SK-N-SH (cell line): ENCODE results near the gene HES1. TPM values are rescaled to one million over a fixed set of nuclear protein-coding genes. Genes with fewer than 3 reads are reported as not detected.

Experiments
- CTCF ChIA-PET: fragments of 300-600, 350-600 bp; formaldehyde crosslinking; extraction: SDS; loops from one replicate; lab custom pipeline; 2021; lab: Yijun Ruan, JAX
- POLR2A ChIA-PET: fragments of 350-600 bp; sonication (Branson Sonifier 250); formaldehyde crosslinking; extraction: SDS; loops from one replicate; lab custom pipeline; 2020; ENCODE audit warnings: antibody characterized with exemption, inconsistent platforms; lab: Yijun Ruan, JAX
- DNase-seq: peaks from one replicate; pipeline ENCODE4 v3.0.0; 2012
- H2AFZ ChIP-seq: fragments of 200-600 bp; sonication (generic); 2 replicates; pipeline ENCODE4 v1.8.1; 2016; ENCODE audit warnings: antibody characterized with exemption, mild to moderate bottlenecking, low read depth
- H3F3A ChIP-seq: fragments of 200-600 bp; sonication (generic); replicated peaks from 2 replicates; pipeline ENCODE3; 2016; ENCODE audit warnings: antibody characterized with exemption, mild to moderate bottlenecking; ENCODE audit not compliant: insufficient read depth
- H3K27ac ChIP-seq, 2 experiments: fragments of 200-500 bp in 1 of 2; fragments of 200-600 bp in 1 of 2; sonication (Bioruptor generic) in 1 of 2; sonication (generic), shearing (Covaris generic) in 1 of 2; 2 replicates each; pipeline versions ENCODE4 v1.5.1 to v1.6.1; 2014 to 2016; ENCODE audit warnings: low read depth in 2 of 2, inconsistent platforms in 1 of 2, low read length in 1 of 2, mild to moderate bottlenecking in 1 of 2, mixed read lengths in 1 of 2
- H3K27me3 ChIP-seq: fragments of 200-600 bp; sonication (generic), shearing (Covaris generic); 2 replicates; pipeline ENCODE4 v1.6.1; 2016; ENCODE audit warnings: mixed run types; ENCODE audit not compliant: insufficient read depth
- H3K36me3 ChIP-seq, 2 experiments: fragments of 200-500 bp in 1 of 2; fragments of 200-600 bp in 1 of 2; sonication (Bioruptor generic) in 1 of 2; sonication (generic) in 1 of 2; replicated peaks in 1 of 2; 2 replicates each; pipeline versions ENCODE3 to v1.5.1; 2014 to 2016; ENCODE audit warnings: low read length in 1 of 2, mild to moderate bottlenecking in 1 of 2; ENCODE audit not compliant: insufficient read depth in 2 of 2, control insufficient read depth in 1 of 2
- H3K4me1 ChIP-seq, 2 experiments: fragments of 200-500 bp in 1 of 2; fragments of 200-600 bp in 1 of 2; sonication (Bioruptor generic) in 1 of 2; sonication (generic), shearing (Covaris generic) in 1 of 2; 2 replicates each; pipeline versions ENCODE4 v1.5.1 to v1.6.1; 2014 to 2016; ENCODE audit warnings: low read depth in 1 of 2, low read length in 1 of 2, mixed run types in 1 of 2; ENCODE audit not compliant: insufficient read depth in 2 of 2, control insufficient read depth in 1 of 2
- H3K4me2 ChIP-seq: fragments of 200-600 bp; sonication (generic), shearing (Covaris generic); 2 replicates; pipeline ENCODE4 v1.6.1; 2017; ENCODE audit warnings: mixed run types
- H3K4me3 ChIP-seq, 2 experiments: fragments of 200-500 bp in 1 of 2; fragments of 200-600 bp in 1 of 2; sonication (Bioruptor generic) in 1 of 2; sonication (generic), shearing (Covaris generic) in 1 of 2; 2 replicates each; pipeline versions ENCODE4 v1.5.1 to v1.8.1; 2014 to 2016; ENCODE audit warnings: low read depth in 2 of 2, inconsistent platforms in 1 of 2, low read length in 1 of 2, mild to moderate bottlenecking in 1 of 2, mixed read lengths in 1 of 2, moderate library complexity in 1 of 2
- H3K79me2 ChIP-seq: fragments of 200-600 bp; sonication (generic); 2 replicates; pipeline ENCODE4 v1.8.1; 2017; ENCODE audit warnings: mild to moderate bottlenecking; ENCODE audit not compliant: insufficient read depth
- H3K9ac ChIP-seq: fragments of 200-600 bp; sonication (generic); 2 replicates; pipeline ENCODE4 v1.6.1; 2017; ENCODE audit warnings: mixed run types
- H3K9me2 ChIP-seq: fragments of 200-600 bp; sonication (generic); 2 replicates; pipeline ENCODE4 v1.6.1; 2017; ENCODE audit warnings: mixed run types
- H3K9me3 ChIP-seq: fragments of 200-600 bp; sonication (generic); 2 replicates; pipeline ENCODE4 v1.6.1; 2017; ENCODE audit warnings: mixed run types, mild to moderate bottlenecking, moderate library complexity
- H4K20me1 ChIP-seq: fragments of 200-600 bp; sonication (generic); 2 replicates; pipeline ENCODE4 v1.6.1; 2017; ENCODE audit warnings: mild to moderate bottlenecking, mixed run types; ENCODE audit not compliant: insufficient read depth
- CHD2 ChIP-seq: fragments of 150-350 bp; IDR thresholded peaks from 2 replicates; pipeline ENCODE4 v1.6.1; 2018; ENCODE audit warnings: low read length; ENCODE audit not compliant: partially characterized antibody
- ELF1 ChIP-seq: IDR thresholded peaks from 2 replicates; pipeline ENCODE4 v1.4.0; 2012
- EZH2phosphoT487 ChIP-seq: fragments of 200-600 bp; sonication (generic); IDR thresholded peaks from 2 replicates; pipeline ENCODE4 v1.6.1; 2017; ENCODE audit warnings: low read depth, mixed run types, mild to moderate bottlenecking, antibody characterized with exemption, moderate library complexity, borderline replicate concordance
- FOXJ3 ChIP-seq: sonication (generic); formaldehyde crosslinking; IDR thresholded peaks from 2 replicates; pipeline ENCODE4 v1.5.1; 2020; ENCODE audit warnings: mild to moderate bottlenecking, missing genetic modification reagents
- GATA2 ChIP-seq: sonication (generic); formaldehyde crosslinking; IDR thresholded peaks from 2 replicates; pipeline ENCODE4 v1.5.0; 2020; ENCODE audit warnings: mild to moderate bottlenecking, missing genetic modification reagents
- MEF2A ChIP-seq: IDR thresholded peaks from 2 replicates; pipeline ENCODE4 v1.4.0; 2012; ENCODE audit warnings: low read depth, borderline replicate concordance
- MXI1 ChIP-seq: IDR thresholded peaks from 2 replicates; pipeline ENCODE4 v1.6.1; 2012; ENCODE audit warnings: mild to moderate bottlenecking, low read depth, low read length, improper control_type of control experiment
- NFIC ChIP-seq: IDR thresholded peaks from 2 replicates; pipeline ENCODE4 v1.4.0; 2012; ENCODE audit warnings: borderline replicate concordance
- NRF1 ChIP-seq: IDR thresholded peaks from 2 replicates; pipeline ENCODE4 v1.6.1; 2012; ENCODE audit warnings: low read depth, mild to moderate bottlenecking, low read length
- POLR2AphosphoS5 ChIP-seq: IDR thresholded peaks from 2 replicates; pipeline ENCODE4 v1.6.1; 2012; ENCODE audit warnings: low read depth, low read length
- RAD21 ChIP-seq: IDR thresholded peaks from 2 replicates; pipeline ENCODE4 v1.6.1; 2012; ENCODE audit warnings: mild to moderate bottlenecking, low read length
- RCOR1 ChIP-seq: fragments of 150-350 bp; IDR thresholded peaks from 2 replicates; pipeline ENCODE4 v1.6.1; 2017; ENCODE audit warnings: antibody characterized with exemption, low read length
- SIN3A ChIP-seq: IDR thresholded peaks from 2 replicates; pipeline ENCODE4 v1.6.1; 2012; ENCODE audit warnings: low read depth, mild to moderate bottlenecking, low read length, moderate library complexity, borderline replicate concordance
- TCF12 ChIP-seq: IDR thresholded peaks from 2 replicates; pipeline ENCODE4 v1.4.0; 2012
- TEAD4 ChIP-seq: IDR thresholded peaks from 2 replicates; pipeline ENCODE4 v1.4.0; 2012; ENCODE audit warnings: mild to moderate bottlenecking, borderline replicate concordance; ENCODE audit not compliant: insufficient read depth
- YY1 ChIP-seq: IDR thresholded peaks from 2 replicates; pipeline ENCODE4 v1.4.0; 2012; ENCODE audit warnings: low read depth, mild to moderate bottlenecking
- WGBS: methylation state at CpG from one replicate; pipeline ENCODE4 v1.1.6; 2017; ENCODE audit warnings: low lambda C conversion rate; 5-methylcytosine and 5-hydroxymethylcytosine counted together
- polyA plus RNA-seq, 3 experiments: library from polyadenylated mRNA; depleted of rRNA; stranded (reverse); fragments of >200 nt; gene quantifications; 2 replicates each; pipeline ENCODE4 v1.2.3, GENCODE V29; 2012
- TF ChIP-seq, protein P1 (sequence below): IDR thresholded peaks from 2 replicates; pipeline ENCODE4 v1.4.0; 2012; ENCODE audit warnings: low read depth, borderline replicate concordance
- TF ChIP-seq, protein P2 (sequence below): IDR thresholded peaks from 2 replicates; pipeline ENCODE4 v1.4.0; 2012; ENCODE audit warnings: low read depth
- TF ChIP-seq, protein P3 (sequence below): fragments of 150-350 bp; IDR thresholded peaks from 2 replicates; pipeline ENCODE4 v1.6.1; 2017; ENCODE audit warnings: antibody characterized with exemption, low read length, low read depth, borderline replicate concordance

HES1 gene
- polyA plus RNA-seq, 1 of the 3 experiments (the other 2 are of a cell fraction): 225 TPM

DNA sequence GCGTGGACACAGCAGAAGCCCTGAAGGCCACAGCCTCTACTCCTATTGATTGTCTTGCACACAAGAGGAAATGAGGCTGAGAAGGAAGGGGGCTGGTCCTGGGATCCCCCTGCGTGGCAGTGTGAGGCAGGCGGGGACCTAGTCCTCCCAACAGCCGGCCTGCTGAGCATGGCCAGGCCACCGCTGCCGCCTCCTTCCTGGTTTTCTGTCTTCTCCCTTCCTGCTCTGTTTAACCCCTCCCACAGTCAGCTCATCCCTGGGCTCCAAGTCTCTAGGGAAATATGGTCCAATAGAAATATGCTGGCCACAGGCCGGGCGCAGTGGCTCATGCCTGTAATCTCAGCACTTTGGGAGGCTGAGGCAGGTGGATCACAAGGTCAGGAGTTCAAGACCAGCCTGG is 42.1 kb upstream of the HES1 start (continued):
- no peak for TF ChIP-seq SIN3A
- TF ChIP-seq ELF1: no peak

DNA sequence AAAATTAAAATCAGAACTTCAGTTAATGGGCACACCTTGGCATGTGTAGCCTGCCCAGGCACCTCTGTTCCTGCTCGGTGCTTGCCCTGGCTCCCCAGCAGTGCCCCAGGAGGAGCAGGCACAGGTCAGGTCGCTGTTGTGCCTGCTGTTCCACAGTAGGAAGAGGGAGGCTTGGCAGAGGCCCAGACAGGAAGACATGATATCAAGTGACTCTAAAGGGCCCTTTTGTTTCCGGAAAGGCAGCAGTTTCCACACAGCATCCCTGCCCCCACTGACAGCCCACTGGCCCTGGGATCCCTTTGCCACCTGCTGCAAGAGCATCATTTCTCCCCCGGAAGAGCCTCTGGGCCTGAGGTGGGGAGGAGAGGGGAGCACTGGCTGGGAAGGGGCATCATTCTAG is 40.5 kb upstream of the HES1 start:
- H3K27me3 ChIP-seq: peaks cover 16% of the 10 kb centered on the region; the same call in 1 of the 2 replicates
- no peaks in the 10 kb centered on the region for H3K9me2 ChIP-seq
- H3K9me3 ChIP-seq: no peaks in the 10 kb centered on the region
- no peak for TF ChIP-seq TCF12
- TF ChIP-seq, protein P1, sequence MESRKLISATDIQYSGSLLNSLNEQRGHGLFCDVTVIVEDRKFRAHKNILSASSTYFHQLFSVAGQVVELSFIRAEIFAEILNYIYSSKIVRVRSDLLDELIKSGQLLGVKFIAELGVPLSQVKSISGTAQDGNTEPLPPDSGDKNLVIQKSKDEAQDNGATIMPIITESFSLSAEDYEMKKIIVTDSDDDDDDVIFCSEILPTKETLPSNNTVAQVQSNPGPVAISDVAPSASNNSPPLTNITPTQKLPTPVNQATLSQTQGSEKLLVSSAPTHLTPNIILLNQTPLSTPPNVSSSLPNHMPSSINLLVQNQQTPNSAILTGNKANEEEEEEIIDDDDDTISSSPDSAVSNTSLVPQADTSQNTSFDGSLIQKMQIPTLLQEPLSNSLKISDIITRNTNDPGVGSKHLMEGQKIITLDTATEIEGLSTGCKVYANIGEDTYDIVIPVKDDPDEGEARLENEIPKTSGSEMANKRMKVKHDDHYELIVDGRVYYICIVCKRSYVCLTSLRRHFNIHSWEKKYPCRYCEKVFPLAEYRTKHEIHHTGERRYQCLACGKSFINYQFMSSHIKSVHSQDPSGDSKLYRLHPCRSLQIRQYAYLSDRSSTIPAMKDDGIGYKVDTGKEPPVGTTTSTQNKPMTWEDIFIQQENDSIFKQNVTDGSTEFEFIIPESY: no peak
- TF ChIP-seq, protein P2, sequence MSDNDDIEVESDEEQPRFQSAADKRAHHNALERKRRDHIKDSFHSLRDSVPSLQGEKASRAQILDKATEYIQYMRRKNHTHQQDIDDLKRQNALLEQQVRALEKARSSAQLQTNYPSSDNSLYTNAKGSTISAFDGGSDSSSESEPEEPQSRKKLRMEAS: no peak
- H4K20me1 ChIP-seq: no peaks in the 10 kb centered on the region
- WGBS: 60% methylated on average over 2 of the region's 4 CpGs
- no peaks in the 10 kb centered on the region for H3F3A ChIP-seq
- H3K9ac ChIP-seq: no peak overlapping the region
- no peak overlapping the region for H3K4me2 ChIP-seq
- DNase-seq: peak; percentile 39
- H2AFZ ChIP-seq: no peak overlapping the region
- H3K27ac ChIP-seq: no peak overlapping the region
- H3K36me3 ChIP-seq: no peaks in the 10 kb centered on the region
- CTCF ChIA-PET: interaction anchor here (0.9 to 1.1 kb wide), 2 partner anchors 9 to 220 kb away, joined by 3 to 4 read pairs; no protein-coding TSS in a partner anchor
- no peak overlapping the region for H3K4me3 ChIP-seq
- no peaks in the 10 kb centered on the region for H3K79me2 ChIP-seq
- H3K4me1 ChIP-seq: peaks cover 0 to 34% of the 10 kb centered on the region in 2 experiments; a peak in 2 of 4 replicates
- POLR2A ChIA-PET: no interaction called here

DNA sequence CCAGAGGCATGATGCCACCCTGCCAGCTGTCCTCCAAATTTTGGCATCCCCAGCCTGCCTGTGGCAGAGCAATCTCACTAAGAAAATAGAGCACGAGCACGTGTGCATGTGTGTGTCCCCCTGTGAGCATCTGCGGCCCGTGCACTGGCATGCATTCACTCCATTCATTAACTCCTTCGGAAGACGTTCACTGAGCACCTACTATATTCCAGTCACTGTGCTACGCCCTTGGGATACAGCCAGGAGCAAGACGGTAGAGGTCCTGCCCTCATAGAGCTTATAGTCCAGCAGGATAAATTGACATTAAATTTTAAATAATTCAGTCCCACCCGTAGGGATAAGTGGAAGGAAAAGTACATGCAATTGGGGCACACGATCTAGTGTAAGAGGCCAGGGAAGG is 40.0 kb upstream of the HES1 start:
- Histone ChIP-seq H3K4me1 (peaks cover 0 to 34% of the 10 kb centered on the region in 2 experiments; a peak in 1 of 4 replicates), H3K9me3 (no peaks in the 10 kb centered on the region), H3K9me2 (no peaks in the 10 kb centered on the region), H3K27me3 (peaks cover 17% of the 10 kb centered on the region; the same call in 1 of the 2 replicates), H3K27ac (no peak overlapping the region), H3K36me3 (no peaks in the 10 kb centered on the region), H3K79me2 (no peaks in the 10 kb centered on the region), H4K20me1 (no peaks in the 10 kb centered on the region), H2AFZ (no peak overlapping the region), H3K9ac (no peak overlapping the region), H3K4me3 (no peak overlapping the region), H3F3A (no peaks in the 10 kb centered on the region), H3K4me2 (no peak overlapping the region)
- CTCF ChIA-PET: interaction anchor here (0.7 to 1.1 kb wide), 3 partner anchors 8 to 315 kb away, joined by 3 to 4 read pairs (median 3); no protein-coding TSS in a partner anchor
- WGBS: 92% methylated on average over 10 of the region's 10 CpGs
- POLR2A ChIA-PET: no interaction called here
- no peak for DNase-seq
- TF ChIP-seq RCOR1 (no peak), EZH2phosphoT487 (no peak), TCF12 (no peak), RAD21 (no peak), CHD2 (no peak), ELF1 (no peak), NFIC (no peak), YY1 (no peak), MXI1 (no peak), TEAD4 (no peak), NRF1 (no peak), POLR2AphosphoS5 (no peak), MEF2A (no peak), FOXJ3 (no peak), GATA2 (CRISPR knock-in tag) (no peak), SIN3A (no peak)
- TF ChIP-seq, protein P3, sequence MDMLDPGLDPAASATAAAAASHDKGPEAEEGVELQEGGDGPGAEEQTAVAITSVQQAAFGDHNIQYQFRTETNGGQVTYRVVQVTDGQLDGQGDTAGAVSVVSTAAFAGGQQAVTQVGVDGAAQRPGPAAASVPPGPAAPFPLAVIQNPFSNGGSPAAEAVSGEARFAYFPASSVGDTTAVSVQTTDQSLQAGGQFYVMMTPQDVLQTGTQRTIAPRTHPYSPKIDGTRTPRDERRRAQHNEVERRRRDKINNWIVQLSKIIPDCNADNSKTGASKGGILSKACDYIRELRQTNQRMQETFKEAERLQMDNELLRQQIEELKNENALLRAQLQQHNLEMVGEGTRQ: no peak
- TF ChIP-seq, protein P2: no peak
